Panc1 (cell line): ENCODE measurements around the gene SLC7A14.

Source experiments
- POLR2AphosphoS5 ChIP-seq: IDR thresholded peaks from 2 replicates; pipeline ENCODE4 v1.6.1; 2012; ENCODE audit warnings: mild to moderate bottlenecking, low read depth, low read length, moderate library complexity
- TF ChIP-seq, protein P1 (sequence below): fragments of 450-650 bp; IDR thresholded peaks from 2 replicates; pipeline ENCODE4 v1.5.1; 2017; ENCODE audit warnings: mild to moderate bottlenecking

DNA sequence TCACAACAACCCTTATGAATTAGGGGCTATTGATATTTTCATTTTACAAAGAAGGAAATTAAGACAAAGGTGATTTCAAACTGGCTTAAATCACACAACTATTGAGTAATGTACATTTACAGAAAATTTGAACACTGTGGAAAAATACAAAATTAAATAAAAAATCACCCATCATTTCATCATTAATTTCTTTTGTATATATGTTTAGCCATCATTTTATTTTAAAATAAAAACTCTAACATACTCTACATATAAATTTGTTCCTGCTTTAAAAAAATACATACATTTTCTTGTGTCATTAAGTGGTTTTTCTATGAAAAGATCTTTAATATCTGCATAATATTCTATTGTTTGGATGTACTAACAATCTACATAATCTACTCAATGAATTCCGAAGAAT, 147.0 kb downstream of the SLC7A14 start:
- TF ChIP-seq, protein P1, sequence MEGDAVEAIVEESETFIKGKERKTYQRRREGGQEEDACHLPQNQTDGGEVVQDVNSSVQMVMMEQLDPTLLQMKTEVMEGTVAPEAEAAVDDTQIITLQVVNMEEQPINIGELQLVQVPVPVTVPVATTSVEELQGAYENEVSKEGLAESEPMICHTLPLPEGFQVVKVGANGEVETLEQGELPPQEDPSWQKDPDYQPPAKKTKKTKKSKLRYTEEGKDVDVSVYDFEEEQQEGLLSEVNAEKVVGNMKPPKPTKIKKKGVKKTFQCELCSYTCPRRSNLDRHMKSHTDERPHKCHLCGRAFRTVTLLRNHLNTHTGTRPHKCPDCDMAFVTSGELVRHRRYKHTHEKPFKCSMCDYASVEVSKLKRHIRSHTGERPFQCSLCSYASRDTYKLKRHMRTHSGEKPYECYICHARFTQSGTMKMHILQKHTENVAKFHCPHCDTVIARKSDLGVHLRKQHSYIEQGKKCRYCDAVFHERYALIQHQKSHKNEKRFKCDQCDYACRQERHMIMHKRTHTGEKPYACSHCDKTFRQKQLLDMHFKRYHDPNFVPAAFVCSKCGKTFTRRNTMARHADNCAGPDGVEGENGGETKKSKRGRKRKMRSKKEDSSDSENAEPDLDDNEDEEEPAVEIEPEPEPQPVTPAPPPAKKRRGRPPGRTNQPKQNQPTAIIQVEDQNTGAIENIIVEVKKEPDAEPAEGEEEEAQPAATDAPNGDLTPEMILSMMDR: no peak
- no peak for TF ChIP-seq POLR2AphosphoS5
